PC-3 (cell line): Measurements from ENCODE around the gene CATSPER4. TPM values are rescaled to one million over a fixed set of nuclear protein-coding genes. Genes with fewer than 3 reads are reported as not detected.

Experiments
- ATAC-seq: fragments of 200-7000 bp; cut with Tn5 transposase; 2 replicates; pipeline ENCODE4 v1.9.1; 2020; ENCODE audit warnings: mild to moderate bottlenecking, moderate library complexity
- BruUV-seq: library from RNA; stranded (reverse); fragments of 400-500 nt; replicated peaks from 2 replicates; lab custom pipeline; 2021; lab: Mats Ljungman, UMichigan
- CTCF ChIA-PET: fragments of 300-600 bp; sonication (Branson Sonifier 250); formaldehyde crosslinking; loops from one replicate; lab custom pipeline; 2022; ENCODE audit warnings: antibody characterized with exemption; lab: Charles Lee
- POLR2A ChIA-PET: fragments of 300-600 bp; sonication (Branson Sonifier 250); formaldehyde crosslinking; loops from one replicate; lab custom pipeline; 2022; ENCODE audit warnings: antibody characterized with exemption; ENCODE audit not compliant: unreplicated experiment; lab: Charles Lee
- DNase-seq: peaks from one replicate; pipeline ENCODE4 v3.0.0-alpha.2; 2015
- H2AFZ ChIP-seq: fragments of 300-600 bp; sonication (generic); 2 replicates; pipeline ENCODE4 v1.6.0; 2016; ENCODE audit warnings: antibody characterized with exemption, low read length
- H3F3A ChIP-seq: fragments of 300-600 bp; sonication (generic); one replicate; pipeline ENCODE4 v1.6.0; 2017; ENCODE audit warnings: antibody characterized with exemption, low read length, control low read depth, mild to moderate bottlenecking; ENCODE audit not compliant: unreplicated experiment
- H3K27ac ChIP-seq: fragments of 300-600 bp; sonication (generic); 2 replicates; pipeline ENCODE4 v1.5.1; 2016; ENCODE audit warnings: mild to moderate bottlenecking, low read length
- H3K27me3 ChIP-seq: fragments of 300-600 bp; sonication (generic); 2 replicates; pipeline ENCODE4 v1.6.1; 2016; ENCODE audit warnings: low read length, mixed read lengths
- H3K36me3 ChIP-seq: fragments of 300-600 bp; sonication (generic); 2 replicates; pipeline ENCODE4 v1.6.1; 2016; ENCODE audit warnings: low read depth, mixed run types, low read length, mixed read lengths
- H3K4me1 ChIP-seq: fragments of 300-600 bp; sonication (generic); 2 replicates; pipeline ENCODE4 v1.5.1; 2016; ENCODE audit warnings: low read length; ENCODE audit not compliant: insufficient read depth
- H3K4me2 ChIP-seq: fragments of 300-600 bp; sonication (generic); 2 replicates; pipeline ENCODE4 v1.6.0; 2016; ENCODE audit warnings: low read length
- H3K4me3 ChIP-seq: fragments of 300-600 bp; sonication (generic); 2 replicates; pipeline ENCODE4 v1.5.1; 2016; ENCODE audit warnings: mild to moderate bottlenecking, low read length, mixed read lengths
- H3K79me2 ChIP-seq: fragments of 300-600 bp; sonication (generic); 2 replicates; pipeline ENCODE4 v1.6.1; 2017; ENCODE audit warnings: low read length, mixed read lengths
- H3K9ac ChIP-seq: fragments of 300-600 bp; sonication (generic); 2 replicates; pipeline ENCODE4 v1.6.0; 2016; ENCODE audit warnings: mild to moderate bottlenecking, low read length
- H3K9me2 ChIP-seq: fragments of 300-600 bp; sonication (generic); replicated peaks from 2 replicates; pipeline ENCODE4 v1.6.1; 2016; ENCODE audit warnings: mixed run types, low read length, mixed read lengths
- H3K9me3 ChIP-seq: fragments of 300-600 bp; sonication (generic); 2 replicates; pipeline ENCODE4 v1.6.1; 2016; ENCODE audit warnings: low read length, mixed read lengths
- H4K20me1 ChIP-seq: fragments of 300-600 bp; sonication (generic); 2 replicates; pipeline ENCODE4 v1.6.1; 2016; ENCODE audit warnings: low read length, mixed read lengths
- EZH2 ChIP-seq: fragments of 300-600 bp; sonication (generic); IDR thresholded peaks from one replicate; pipeline ENCODE4 v1.6.1; 2017; ENCODE audit warnings: antibody characterized with exemption, mild to moderate bottlenecking, low read length; ENCODE audit not compliant: unreplicated experiment
- EZH2phosphoT487 ChIP-seq: fragments of 300-600 bp; sonication (generic); IDR thresholded peaks from 2 replicates; pipeline ENCODE4 v1.6.1; 2018; ENCODE audit warnings: mild to moderate bottlenecking, antibody characterized with exemption, low read length, borderline replicate concordance
- intact Hi-C: fragments of 100-400 bp; cut with micrococcal nuclease; formaldehyde crosslinking; loops from 2 replicates; pipeline ENCODE4 v1.9.0; 2023
- total RNA-seq: library from RNA; depleted of rRNA; stranded (reverse); fragments of >200 nt; gene quantifications from 2 replicates; pipeline ENCODE4 v1.2.3, GENCODE V29; 2014
- TF ChIP-seq, protein P1 (sequence below): fragments of 300-600 bp; sonication (generic); conservative IDR thresholded peaks from 2 replicates; pipeline ENCODE4 v1.5.1; 2017; ENCODE audit warnings: antibody characterized with exemption, low read depth, mild to moderate bottlenecking, low read length

CATSPER4 gene
- total RNA-seq, 1 experiment from 2014 or later = not detected

DNA sequence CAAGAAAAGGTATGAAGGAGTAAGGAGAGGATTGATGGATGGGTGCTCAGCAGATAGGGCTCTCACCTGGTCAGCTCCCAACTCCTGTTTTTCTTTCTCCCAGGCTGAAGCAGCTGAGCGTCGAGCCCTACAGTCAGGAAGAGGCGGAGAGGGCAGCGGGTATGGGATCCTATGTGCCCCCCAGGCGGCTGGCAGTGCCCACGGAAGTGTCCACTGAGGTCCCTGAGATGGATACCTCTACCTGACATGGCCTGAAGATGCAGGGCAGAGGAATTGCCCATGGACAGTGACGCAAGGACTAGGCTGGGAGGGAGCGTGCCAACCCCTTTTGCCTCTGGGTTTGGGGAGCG, 20.0 kb upstream of the CATSPER4 start:
- ATAC-seq = peak; percentile 12; the same call in 1 of the 2 replicates
- H3K9me3 ChIP-seq = no peaks in the 10 kb centered on the region
- no peaks in the 10 kb centered on the region for H3K9me2 ChIP-seq
- TF ChIP-seq, protein P1, sequence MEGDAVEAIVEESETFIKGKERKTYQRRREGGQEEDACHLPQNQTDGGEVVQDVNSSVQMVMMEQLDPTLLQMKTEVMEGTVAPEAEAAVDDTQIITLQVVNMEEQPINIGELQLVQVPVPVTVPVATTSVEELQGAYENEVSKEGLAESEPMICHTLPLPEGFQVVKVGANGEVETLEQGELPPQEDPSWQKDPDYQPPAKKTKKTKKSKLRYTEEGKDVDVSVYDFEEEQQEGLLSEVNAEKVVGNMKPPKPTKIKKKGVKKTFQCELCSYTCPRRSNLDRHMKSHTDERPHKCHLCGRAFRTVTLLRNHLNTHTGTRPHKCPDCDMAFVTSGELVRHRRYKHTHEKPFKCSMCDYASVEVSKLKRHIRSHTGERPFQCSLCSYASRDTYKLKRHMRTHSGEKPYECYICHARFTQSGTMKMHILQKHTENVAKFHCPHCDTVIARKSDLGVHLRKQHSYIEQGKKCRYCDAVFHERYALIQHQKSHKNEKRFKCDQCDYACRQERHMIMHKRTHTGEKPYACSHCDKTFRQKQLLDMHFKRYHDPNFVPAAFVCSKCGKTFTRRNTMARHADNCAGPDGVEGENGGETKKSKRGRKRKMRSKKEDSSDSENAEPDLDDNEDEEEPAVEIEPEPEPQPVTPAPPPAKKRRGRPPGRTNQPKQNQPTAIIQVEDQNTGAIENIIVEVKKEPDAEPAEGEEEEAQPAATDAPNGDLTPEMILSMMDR = no peak
- TF ChIP-seq EZH2 = no peak
- CTCF ChIA-PET = interaction anchor here (0.7 to 1.6 kb wide), 3 partner anchors 25 to 64 kb away, joined by 4 to 23 read pairs (median 6); partner anchors contain the start of gene CEP85
- TSS peak; percentile 88 for BruUV-seq
- H4K20me1 ChIP-seq = no peaks in the 10 kb centered on the region
- no peaks in the 10 kb centered on the region for H3K36me3 ChIP-seq
- H3K79me2 ChIP-seq = peaks cover 19% of the 10 kb centered on the region
- peak overlapping the region; percentile 72; the same call in 1 of the 2 replicates for H3K27ac ChIP-seq
- intact Hi-C loops = no loop called here
- peak overlapping the region; percentile 99 for H3K9ac ChIP-seq
- H2AFZ ChIP-seq = peak overlapping the region; percentile 97
- H3F3A ChIP-seq = no peaks in the 10 kb centered on the region
- H3K4me2 ChIP-seq = peak overlapping the region; percentile 97
- peak overlapping the region; percentile 98 for H3K4me3 ChIP-seq
- H3K4me1 ChIP-seq = peaks cover 11% of the 10 kb centered on the region
- no peaks in the 10 kb centered on the region for H3K27me3 ChIP-seq
- POLR2A ChIA-PET = interaction anchor here (0.6 kb wide), 1 partner anchor 59 kb away, joined by 3 read pairs; the partner anchor contains the start of gene PDIK1L
- no peak for DNase-seq

DNA sequence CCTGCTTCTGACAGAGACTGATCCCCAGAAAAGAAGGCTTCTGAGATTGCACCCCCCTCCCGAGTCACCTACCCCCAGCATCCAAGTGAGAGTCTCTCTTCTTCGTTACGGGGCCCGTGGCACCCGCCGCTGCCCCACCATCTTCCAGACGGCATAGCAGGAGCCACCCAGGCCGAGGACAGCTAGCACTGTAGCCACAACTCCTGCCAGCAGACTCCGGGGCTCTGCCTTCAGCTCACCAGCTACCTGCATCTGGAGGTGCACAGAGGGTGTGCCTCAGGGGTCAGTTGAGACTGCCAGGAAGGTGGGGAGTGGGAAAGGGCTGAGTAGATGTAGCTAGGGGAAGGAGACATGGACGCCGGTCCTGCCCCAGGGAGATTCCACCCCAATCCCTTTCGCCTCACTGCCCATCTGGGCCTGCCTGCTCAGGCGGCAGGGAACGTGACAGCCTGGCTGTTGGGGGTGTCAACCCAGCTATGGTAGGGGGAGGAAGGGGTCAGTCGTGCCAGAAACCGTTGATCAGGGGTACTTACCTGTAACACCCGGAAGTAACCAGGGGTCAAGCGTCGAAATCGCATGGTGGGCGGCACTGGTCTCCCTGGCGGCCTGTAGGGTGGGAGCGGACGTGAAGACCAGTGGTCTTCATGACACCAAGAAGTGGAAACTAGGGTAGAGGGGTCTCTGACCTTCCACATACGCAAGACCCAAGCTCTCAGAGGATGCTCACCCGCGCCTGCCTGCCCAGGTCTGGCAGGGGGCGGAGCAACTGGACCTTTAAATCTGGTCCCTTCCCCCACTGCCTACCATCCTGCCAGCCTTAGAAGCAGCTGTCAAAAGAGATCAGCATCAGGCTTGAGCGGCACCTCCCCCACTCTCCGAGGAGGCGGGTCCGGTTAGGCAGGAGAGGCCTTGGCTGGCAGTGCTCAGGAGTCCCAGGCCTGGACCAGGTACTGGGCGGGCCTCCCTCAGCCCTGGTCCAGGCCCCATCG, 19.0 kb upstream of the CATSPER4 start, which contains the start of gene ZNF593OS:
TSS of gene ZNF593OS (minus strand) at position 749 of the 989 bp plus-strand sequence. CDS start at position 578, 171 bp downstream.
- ATAC-seq (no peak), DNase-seq (no peak)
- Histone ChIP-seq H3K4me3 (peak within 1 kb of the TSS; percentile 98), H3K79me2 (peaks cover 19% of the 10 kb centered on the region), H3K9me2 (no peaks in the 10 kb centered on the region), H3K4me2 (peak within 1 kb of the TSS; percentile 97), H3K4me1 (peaks cover 11% of the 10 kb centered on the region), H3K9ac (peak within 1 kb of the TSS; percentile 99; the same call in 1 of the 2 replicates), H3K27ac (no peak within 1 kb of the TSS), H2AFZ (no peak within 1 kb of the TSS), H3K27me3 (no peaks in the 10 kb centered on the region), H4K20me1 (no peaks in the 10 kb centered on the region), H3K36me3 (no peaks in the 10 kb centered on the region), H3F3A (no peaks in the 10 kb centered on the region), H3K9me3 (no peaks in the 10 kb centered on the region)
- intact Hi-C loops = no loop called here
- ChIA-PET CTCF (interaction anchor here (1.1 kb wide), 1 partner anchor 63 kb away, joined by 3 read pairs; the partner anchor contains the start of gene CEP85), POLR2A (no interaction called here)
- no peak for TF ChIP-seq EZH2phosphoT487
- TF ChIP-seq, protein P1 = no peak
- no peak for TF ChIP-seq EZH2
- no TSS peak for BruUV-seq
